Measurements from ENCODE around the gene PCLAF.

GRCh38 chr15:64349375-64349774 lies 31.9 kb downstream of the PCLAF start:
- no peak for TF ChIP-seq EZH2 (IDR thresholded peaks at IDR 0.05; ENCODE audit: borderline replicate concordance, low read depth, low read length, severe bottlenecking)
- TF ChIP-seq CTCF (IDR thresholded peaks at IDR 0.05; ENCODE audit: extremely low read depth in 1 of 2, insufficient read depth in 1 of 2, low read depth in 1 of 2, low read length in 2 of 2) = no peak
- TF ChIP-seq POLR2A (IDR thresholded peaks at IDR 0.05; ENCODE audit: low read depth, low read length) = no peak
- no peak for TF ChIP-seq MAX (IDR thresholded peaks at IDR 0.05; ENCODE audit: insufficient read depth, insufficient read length)
- TF ChIP-seq JUN (IDR thresholded peaks at IDR 0.05; ENCODE audit: borderline replicate concordance, insufficient read depth, insufficient read length, low read depth) = no peak
- no peak for TF ChIP-seq POLR2AphosphoS5 (IDR thresholded peaks at IDR 0.05; ENCODE audit: insufficient read depth, low read depth, low read length)
- TF ChIP-seq GATA2 (IDR thresholded peaks at IDR 0.05; ENCODE audit: insufficient read depth, insufficient read length, low read depth, low read length) = no peak

Measured in endothelial cell of umbilical vein (primary cell).